Caki2 (cell line): ENCODE results near the gene OR4M2. TPM values are rescaled to one million over a fixed set of nuclear protein-coding genes. Genes with fewer than 3 reads are reported as not detected.
"Not testable (repeated sequence)": the region's sequence is repeated elsewhere in the genome, so short reads cannot be mapped to it uniquely, and the experiment has no call there.

Experiments
- DNase-seq: peaks from one replicate; pipeline ENCODE4 v3.0.0-alpha.2; 2015; ENCODE audit warnings: low read depth
- in situ Hi-C: cut with HindIII; loops from 2 replicates; pipeline ENCODE4 v1.10.0; 2016; ENCODE audit warnings: low sequenced_read_pairs, low pct_unique_long_range_greater_than_20kb, mixed read lengths
- total RNA-seq: library from RNA; depleted of rRNA; stranded (reverse); fragments of >200 nt; shearing (Covaris generic); gene quantifications from 2 replicates; pipeline ENCODE4 v1.2.3, GENCODE V29; 2014; ENCODE audit warnings: low replicate concordance; rRNA removed

The OR4M2 gene
- not detected in 2 replicates for total RNA-seq

GRCh38 chr15:22080227-22080626 lies at the start of gene OR4M2:
Gene OR4M2, plus strand, starts transcription at chr15:22080527. Its CDS starts 98 bp downstream, at chr15:22080625.
- DNase-seq, in situ Hi-C loops: not testable (repeated sequence)

- in situ Hi-C loops, DNase-seq: not testable (repeated sequence)
Observed at GRCh38 chr15:22069267-22069666, 11.1 kb upstream of the OR4M2 start.

- in situ Hi-C loops, DNase-seq: not testable (repeated sequence)
Observed at GRCh38 chr15:22081386-22081785, 1.1 kb downstream of the OR4M2 start.

- in situ Hi-C loops, result not testable (repeated sequence)
Observed at GRCh38 chr15:22098616-22099253, 18.4 kb downstream of the OR4M2 start.

GRCh38 chr15:22099289-22099891 lies 19.1 kb downstream of the OR4M2 start:
- in situ Hi-C loops, DNase-seq: not testable (repeated sequence)

More at GRCh38 chr15:22098616-22099253, 18.4 kb downstream of the OR4M2 start:
- DNase-seq, result not testable (repeated sequence)

- DNase-seq, in situ Hi-C loops: not testable (repeated sequence)
Observed at GRCh38 chr15:22122033-22122432, 41.7 kb downstream of the OR4M2 start.

Other genes starting within 250 kb of the OR4M2 start
- not detected in 2 replicates for gene POTEB, start 202.8 kb upstream of the OR4M2 start, total RNA-seq